ENCODE results near the gene SUSD2.

SUSD2 gene

DNA sequence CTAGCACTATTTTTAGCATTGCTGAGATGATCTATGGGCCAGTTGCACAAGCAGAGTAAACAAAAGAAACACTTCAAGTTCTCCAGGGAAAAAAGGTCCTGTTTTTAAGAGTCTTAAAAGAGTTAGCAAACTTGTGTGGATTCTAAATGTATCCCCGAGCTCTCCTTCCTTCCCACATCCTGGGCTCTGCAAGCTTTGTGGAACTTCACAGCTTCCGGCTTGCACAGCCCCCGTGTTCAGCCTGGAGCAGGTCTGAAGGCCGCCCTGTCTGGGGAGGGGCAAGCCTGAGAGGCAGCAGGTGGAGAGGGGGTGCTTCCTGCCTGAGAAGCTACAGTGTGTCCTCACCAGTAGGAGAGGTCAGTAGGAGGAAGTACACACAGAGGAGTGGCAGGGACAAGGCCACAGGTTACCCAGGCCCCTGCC, 35.1 kb upstream of the SUSD2 start:
- Histone ChIP-seq H3K9me2 (ENCODE audit: low read depth, low read length) (no peaks in the 10 kb centered on the region), H3K79me2 (ENCODE audit: insufficient read depth, low read length) (no peaks in the 10 kb centered on the region), H3K27me3 (ENCODE audit: insufficient read depth, low read length) (no peaks in the 10 kb centered on the region), H3K4me3 (ENCODE audit: low read depth, low read length, poor library complexity, severe bottlenecking) (peak overlapping the region; percentile 1), H4K20me1 (ENCODE audit: insufficient read depth, low read length) (no peaks in the 10 kb centered on the region), H2AFZ (ENCODE audit: low read length) (no peak overlapping the region), H3F3A (ENCODE audit: insufficient read depth, low read length) (no peaks in the 10 kb centered on the region), H3K4me1 (ENCODE audit: insufficient read depth, low read length, severe bottlenecking) (peaks cover 44% of the 10 kb centered on the region), H3K4me2 (ENCODE audit: low read length) (peak overlapping the region; percentile 30; the same call in 1 of the 2 replicates), H3K9me3 (ENCODE audit: low read length) (no peaks in the 10 kb centered on the region), H3K36me3 (ENCODE audit: insufficient read depth, low read length) (no peaks in the 10 kb centered on the region), H3K9ac (ENCODE audit: low read length) (peak overlapping the region; percentile 32; the same call in 1 of the 2 replicates), H3K27ac (ENCODE audit: low read depth, low read length, poor library complexity, severe bottlenecking) (peak overlapping the region; percentile 72)
- no peak for TF ChIP-seq EZH2 (IDR thresholded peaks at IDR 0.05; ENCODE audit: borderline replicate concordance, low read length)
- TF ChIP-seq, protein P1, sequence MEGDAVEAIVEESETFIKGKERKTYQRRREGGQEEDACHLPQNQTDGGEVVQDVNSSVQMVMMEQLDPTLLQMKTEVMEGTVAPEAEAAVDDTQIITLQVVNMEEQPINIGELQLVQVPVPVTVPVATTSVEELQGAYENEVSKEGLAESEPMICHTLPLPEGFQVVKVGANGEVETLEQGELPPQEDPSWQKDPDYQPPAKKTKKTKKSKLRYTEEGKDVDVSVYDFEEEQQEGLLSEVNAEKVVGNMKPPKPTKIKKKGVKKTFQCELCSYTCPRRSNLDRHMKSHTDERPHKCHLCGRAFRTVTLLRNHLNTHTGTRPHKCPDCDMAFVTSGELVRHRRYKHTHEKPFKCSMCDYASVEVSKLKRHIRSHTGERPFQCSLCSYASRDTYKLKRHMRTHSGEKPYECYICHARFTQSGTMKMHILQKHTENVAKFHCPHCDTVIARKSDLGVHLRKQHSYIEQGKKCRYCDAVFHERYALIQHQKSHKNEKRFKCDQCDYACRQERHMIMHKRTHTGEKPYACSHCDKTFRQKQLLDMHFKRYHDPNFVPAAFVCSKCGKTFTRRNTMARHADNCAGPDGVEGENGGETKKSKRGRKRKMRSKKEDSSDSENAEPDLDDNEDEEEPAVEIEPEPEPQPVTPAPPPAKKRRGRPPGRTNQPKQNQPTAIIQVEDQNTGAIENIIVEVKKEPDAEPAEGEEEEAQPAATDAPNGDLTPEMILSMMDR (IDR thresholded peaks at IDR 0.05; ENCODE audit: low read length) = no peak

DNA sequence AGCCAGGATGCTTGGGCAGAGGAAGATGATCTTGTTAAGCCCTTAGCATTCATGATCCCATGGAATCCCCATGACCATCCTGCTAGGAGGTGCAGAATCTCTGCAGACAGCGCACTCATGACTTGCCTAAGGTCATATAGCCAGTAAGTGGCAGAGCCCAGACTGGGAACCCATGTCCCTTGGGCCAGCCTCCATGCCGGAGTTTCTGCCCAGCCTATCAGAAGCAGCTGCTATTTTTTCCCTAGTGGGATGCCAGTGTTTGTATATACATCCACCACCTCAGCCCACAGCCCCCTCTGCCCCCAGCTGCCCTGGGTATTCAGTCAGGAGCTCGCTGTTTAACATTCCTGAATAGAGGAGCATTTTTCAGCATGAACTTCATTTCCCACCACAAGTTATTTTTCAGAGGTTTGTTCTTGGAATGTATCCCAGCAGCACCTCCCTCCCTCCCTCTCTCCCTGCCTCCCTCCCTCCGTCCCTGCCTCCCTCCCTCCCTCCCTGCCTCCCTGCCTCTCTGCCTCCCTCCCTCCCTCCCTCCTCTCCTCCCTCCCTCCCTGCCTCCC, 34.4 kb upstream of the SUSD2 start:
- no peak overlapping the region for H2AFZ ChIP-seq (ENCODE audit: low read length)

DNA sequence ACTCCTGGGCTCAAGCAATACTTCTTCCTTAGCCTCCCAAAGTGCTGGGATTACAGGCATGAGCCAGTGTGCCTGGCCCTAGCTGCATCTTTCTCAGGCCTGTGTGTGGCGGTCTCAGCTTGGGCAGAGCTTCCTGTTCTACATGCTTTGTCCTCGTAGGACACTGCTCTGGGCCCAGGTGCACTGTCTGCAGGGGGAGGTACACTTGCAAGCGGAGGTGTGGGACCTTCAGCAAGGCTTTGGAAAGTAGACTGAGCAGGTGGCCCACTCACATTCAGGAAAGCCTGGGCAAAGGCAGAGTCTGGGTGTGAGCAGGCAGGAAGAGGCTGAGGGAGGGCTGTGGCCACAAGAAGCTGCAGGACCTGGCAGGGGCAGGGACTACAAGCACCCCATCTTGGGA, 33.6 kb upstream of the SUSD2 start:
- Histone ChIP-seq H2AFZ (ENCODE audit: low read length) (no peak overlapping the region), H3K9me3 (ENCODE audit: low read length) (no peaks in the 10 kb centered on the region), H3K9me2 (ENCODE audit: low read depth, low read length) (no peaks in the 10 kb centered on the region), H3K27me3 (ENCODE audit: insufficient read depth, low read length) (no peaks in the 10 kb centered on the region), H4K20me1 (ENCODE audit: insufficient read depth, low read length) (no peaks in the 10 kb centered on the region), H3K4me2 (ENCODE audit: low read length) (no peak overlapping the region), H3F3A (ENCODE audit: insufficient read depth, low read length) (no peaks in the 10 kb centered on the region), H3K4me1 (ENCODE audit: insufficient read depth, low read length, severe bottlenecking) (peaks cover 33% of the 10 kb centered on the region), H3K4me3 (ENCODE audit: low read depth, low read length, poor library complexity, severe bottlenecking) (no peak overlapping the region), H3K79me2 (ENCODE audit: insufficient read depth, low read length) (no peaks in the 10 kb centered on the region), H3K27ac (ENCODE audit: low read depth, low read length, poor library complexity, severe bottlenecking) (peak overlapping the region; percentile 9), H3K36me3 (ENCODE audit: insufficient read depth, low read length) (no peaks in the 10 kb centered on the region), H3K9ac (ENCODE audit: low read length) (no peak overlapping the region)
- TF ChIP-seq EZH2 (IDR thresholded peaks at IDR 0.05; ENCODE audit: borderline replicate concordance, low read length) = no peak
- TF ChIP-seq, protein P1 (IDR thresholded peaks at IDR 0.05; ENCODE audit: low read length) = no peak

More for the DNA sequence above, 34.4 kb upstream of the SUSD2 start:
- H3F3A ChIP-seq (ENCODE audit: insufficient read depth, low read length) = no peaks in the 10 kb centered on the region
- no peaks in the 10 kb centered on the region for H3K36me3 ChIP-seq (ENCODE audit: insufficient read depth, low read length)
- no peak overlapping the region; the same call in 1 of the 2 replicates for H3K4me2 ChIP-seq (ENCODE audit: low read length)
- H4K20me1 ChIP-seq (ENCODE audit: insufficient read depth, low read length) = no peaks in the 10 kb centered on the region
- no peaks in the 10 kb centered on the region for H3K27me3 ChIP-seq (ENCODE audit: insufficient read depth, low read length)
- H3K9ac ChIP-seq (ENCODE audit: low read length) = peak overlapping the region; percentile 27; the same call in 1 of the 2 replicates
- H3K27ac ChIP-seq (ENCODE audit: low read depth, low read length, poor library complexity, severe bottlenecking) = peak overlapping the region; percentile 72
- no peaks in the 10 kb centered on the region for H3K9me3 ChIP-seq (ENCODE audit: low read length)
- no peaks in the 10 kb centered on the region for H3K9me2 ChIP-seq (ENCODE audit: low read depth, low read length)
- no peak overlapping the region for H3K4me3 ChIP-seq (ENCODE audit: low read depth, low read length, poor library complexity, severe bottlenecking)
- no peaks in the 10 kb centered on the region for H3K79me2 ChIP-seq (ENCODE audit: insufficient read depth, low read length)
- H3K4me1 ChIP-seq (ENCODE audit: insufficient read depth, low read length, severe bottlenecking) = peaks cover 37% of the 10 kb centered on the region
- TF ChIP-seq EZH2 (IDR thresholded peaks at IDR 0.05; ENCODE audit: borderline replicate concordance, low read length) = no peak
- TF ChIP-seq, protein P1 (IDR thresholded peaks at IDR 0.05; ENCODE audit: low read length) = no peak
